Germinal center (tissue), 1 donor: ENCODE measurements around the gene CSRNP3.
A peak's percentile ranks its signal among the peaks of the same experiment; 100 is the strongest.
"Not testable (repeated sequence)": the region's sequence is repeated elsewhere in the genome, so short reads cannot be mapped to it uniquely, and the experiment has no call there.

Source experiments
- DNase-seq: peaks from one replicate; pipeline ENCODE4 v3.0.0; 2012; ENCODE audit warnings: mixed read lengths, low spot score

The CSRNP3 gene

GRCh38 chr2:165635532-165635931, 166.0 kb downstream of the CSRNP3 start:
- DNase-seq: no peak

GRCh38 chr2:165636959-165637358, 167.5 kb downstream of the CSRNP3 start:
- DNase-seq: no peak

- DNase-seq: no peak
These were observed 167.9 kb downstream of the CSRNP3 start for GRCh38 chr2:165637396-165637795.

GRCh38 chr2:165639504-165639903, 170.0 kb downstream of the CSRNP3 start:
- DNase-seq: no peak

GRCh38 chr2:165640247-165640929, 170.9 kb downstream of the CSRNP3 start:
- no peak for DNase-seq

- no peak for DNase-seq
These were observed 176.7 kb downstream of the CSRNP3 start for GRCh38 chr2:165645930-165646831.

GRCh38 chr2:165647409-165647808, 177.9 kb downstream of the CSRNP3 start:
- DNase-seq: no peak

- no peak for DNase-seq
These were observed 179.3 kb downstream of the CSRNP3 start for GRCh38 chr2:165648801-165649200.

GRCh38 chr2:165651233-165651632, 181.7 kb downstream of the CSRNP3 start:
- no peak for DNase-seq

GRCh38 chr2:165655661-165656060, 186.2 kb downstream of the CSRNP3 start:
- no peak for DNase-seq

- no peak for DNase-seq
These were observed 190.9 kb downstream of the CSRNP3 start for GRCh38 chr2:165660361-165660760.

- no peak for DNase-seq
These were observed 193.2 kb downstream of the CSRNP3 start for GRCh38 chr2:165662720-165663119.

GRCh38 chr2:165665614-165666013, 196.1 kb downstream of the CSRNP3 start:
- DNase-seq: no peak

- DNase-seq: not testable (repeated sequence)
These were observed 196.6 kb downstream of the CSRNP3 start for GRCh38 chr2:165666073-165666472.

- no peak for DNase-seq
These were observed 197.1 kb downstream of the CSRNP3 start for GRCh38 chr2:165666605-165667004.

GRCh38 chr2:165667375-165667774, 197.9 kb downstream of the CSRNP3 start:
- DNase-seq: no peak

- DNase-seq: no peak
These were observed 205.3 kb downstream of the CSRNP3 start for GRCh38 chr2:165674780-165675179.

- DNase-seq: peak; percentile 4
These were observed 206.1 kb downstream of the CSRNP3 start for GRCh38 chr2:165675551-165675968.

GRCh38 chr2:165678882-165679281, 209.4 kb downstream of the CSRNP3 start:
- DNase-seq: no peak

GRCh38 chr2:165679621-165680020, 210.1 kb downstream of the CSRNP3 start:
- no peak for DNase-seq

GRCh38 chr2:165681841-165682240, 212.3 kb downstream of the CSRNP3 start:
- no peak for DNase-seq

- DNase-seq: no peak
These were observed 213.0 kb downstream of the CSRNP3 start for GRCh38 chr2:165682546-165682945.

- no peak for DNase-seq
These were observed 217.3 kb downstream of the CSRNP3 start for GRCh38 chr2:165686800-165687199.
